Tibial nerve (tissue), 4 donors: Measurements from ENCODE around the gene ARL2BP.

Experiments used
- CTCF ChIP-seq, 5 experiments: fragments of 200-600 bp in 3 of 5; fragments of 450-650 bp in 2 of 5; sonication (generic) in 3 of 5; IDR thresholded peaks; one replicate each; pipeline ENCODE4 v1.5.1; 2016 to 2019; ENCODE audit warnings: antibody characterized with exemption in 5 of 5, mild to moderate bottlenecking in 3 of 5, moderate library complexity in 2 of 5
- EP300 ChIP-seq, 2 donors: sonication (generic); formaldehyde crosslinking; IDR thresholded peaks; one replicate each; pipeline ENCODE4 v1.6.1; 2017; ENCODE audit warnings: antibody characterized with exemption in 2 of 2, mild to moderate bottlenecking in 1 of 2

- TF ChIP-seq CTCF (IDR thresholded peaks at IDR 0.05) = no peak
- peak in 1 of 2 donors; percentile 35 for TF ChIP-seq EP300 (IDR thresholded peaks at IDR 0.05)
Measured at GRCh38 chr16:57278494-57278893, 33.4 kb downstream of the ARL2BP start.
